GM12892 (cell line): ENCODE measurements around the gene BBLN.

ENCODE experiments used
- POLR2A ChIP-seq: IDR thresholded peaks from 2 replicates; pipeline ENCODE4 v1.6.1; 2011; ENCODE audit warnings: low read depth, low read length, control low read depth
- POLR2AphosphoS5 ChIP-seq: IDR thresholded peaks from 2 replicates; pipeline ENCODE4 v1.6.1; 2011; ENCODE audit warnings: low read depth, low read length, control low read depth

- no peak for TF ChIP-seq POLR2A
- TF ChIP-seq POLR2AphosphoS5: no peak
Measured at GRCh38 chr9:128115187-128116103, 44.6 kb upstream of the BBLN start.
